Articular chondrocyte of knee joint (primary cell): ENCODE data around the gene FGD1. TPM values are rescaled to one million over a fixed set of nuclear protein-coding genes. Genes with fewer than 3 reads are reported as not detected.

Source experiments
- total RNA-seq: library from RNA; depleted of rRNA; stranded (reverse); fragments of >200 nt; gene quantifications from 2 replicates; pipeline ENCODE4 v1.2.3, GENCODE V29; 2012

Gene FGD1
- 8.8 and 9.0 TPM in 2 replicates for total RNA-seq

DNA sequence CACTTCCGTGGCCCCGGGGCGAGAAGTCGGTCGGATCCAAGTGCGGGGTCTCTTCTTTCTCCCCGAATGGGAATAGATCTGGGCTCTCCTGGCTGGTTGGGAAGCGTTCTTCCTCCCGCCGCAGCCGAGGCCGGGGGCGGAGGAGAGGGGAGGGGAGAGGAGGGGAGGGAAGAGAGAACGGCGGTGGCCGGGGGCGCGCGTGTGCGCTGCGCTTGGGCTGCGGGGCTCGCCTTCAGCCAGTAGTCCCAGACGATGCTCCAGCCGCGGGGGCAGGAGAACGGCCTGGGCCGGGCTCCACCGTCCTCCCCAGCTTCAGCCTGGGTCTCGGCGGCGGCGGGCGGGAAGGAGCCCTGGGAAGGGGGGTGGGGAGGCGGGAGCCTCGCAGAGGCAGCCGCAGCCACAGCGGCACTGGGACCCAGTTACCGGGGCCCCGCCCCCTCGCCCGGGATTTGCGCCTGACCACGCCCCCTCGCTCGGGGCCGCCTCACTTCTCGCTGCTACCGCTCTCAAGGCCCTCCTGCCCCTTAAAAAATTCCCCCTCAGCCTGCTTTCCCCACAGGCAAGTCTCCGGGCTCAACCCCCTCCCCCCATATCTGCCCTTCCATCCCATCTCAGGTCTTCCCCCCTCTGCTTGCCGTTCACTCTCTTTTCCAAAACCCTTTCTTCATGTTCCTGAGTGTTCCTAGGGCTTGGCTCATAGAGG lies at the start of gene FGD1:
Gene FGD1 (minus strand): TSS at position 421 of the 703 bp plus-strand sequence. CDS start 802 bp downstream, outside the sequence.

DNA sequence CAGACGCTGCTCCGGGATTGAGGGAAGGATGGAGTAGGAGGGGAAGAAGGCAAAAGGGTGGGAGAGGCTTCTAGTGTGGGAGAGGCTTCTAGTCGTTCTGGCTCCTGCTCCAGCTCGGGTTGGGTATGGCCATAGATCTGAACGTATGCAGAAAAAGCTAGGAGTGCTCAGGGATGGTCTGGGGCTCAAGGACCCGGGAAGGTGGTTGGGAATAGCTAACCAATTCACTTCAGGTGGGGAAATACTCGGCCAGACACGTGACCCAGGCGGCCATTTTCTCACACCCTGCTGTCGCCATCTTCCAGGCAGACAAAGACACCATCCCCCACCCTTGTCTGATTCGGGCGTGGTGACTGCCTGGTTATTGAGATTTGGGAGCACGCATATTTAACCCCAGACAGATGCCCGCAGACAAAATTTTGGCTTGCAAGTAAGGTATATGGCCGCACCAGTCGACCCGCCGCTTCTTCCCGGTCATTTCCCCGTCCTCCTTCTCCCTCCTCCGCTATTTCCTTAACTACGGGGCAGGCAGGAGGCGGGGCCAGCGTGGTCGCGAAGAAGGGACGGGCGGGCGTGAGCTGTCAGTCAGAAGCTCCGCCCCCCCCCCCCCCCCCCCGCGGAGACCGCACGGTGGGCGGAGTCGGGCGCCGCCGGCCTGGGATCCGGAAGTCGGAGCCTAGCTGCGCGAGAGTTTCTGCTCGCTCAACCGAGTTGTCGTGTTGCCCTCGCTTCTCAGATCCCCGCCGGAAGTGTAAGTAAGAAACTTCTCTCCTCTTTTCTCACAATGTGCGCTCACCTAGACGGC lies 33.7 kb upstream of the FGD1 start, which contains the start of gene GNL3L:
Gene GNL3L (plus strand): TSS at position 668 of the 805 bp plus-strand sequence. CDS start 2,348 bp downstream, outside the sequence.

GRCh38 chrX:54439960-54440871 lies 55.8 kb downstream of the FGD1 start, which contains the start of gene TSR2:
TSR2 (plus strand) TSS chrX:54440404; CDS start chrX:54440422, 18 bp downstream.

Other genes with a start within 250 kb of the FGD1 start
- gene WNK3, start 138.2 kb downstream of the FGD1 start, total RNA-seq = 2.2 and 3.0 TPM in 2 replicates
- 13.1 and 13.3 TPM in 2 replicates for gene TSR2, start 55.8 kb downstream of the FGD1 start, total RNA-seq
- gene GNL3L, start 34.0 kb upstream of the FGD1 start, total RNA-seq = 35.5 and 41.2 TPM in 2 replicates